Natural killer cell (primary cell): ENCODE results near the gene SC5D. TPM values are rescaled to one million over a fixed set of nuclear protein-coding genes. Genes with fewer than 3 reads are reported as not detected.

Experiments
- ATAC-seq, 3 donors: fragments of 150-1000 bp in 2 of 3; fragments of 200-7000 bp in 1 of 3; cut with Tn5 transposase; 1 replicate in 1 of 3; 2 replicates in 2 of 3; pipeline ENCODE4 v1.10.0; 2021; ENCODE audit warnings: mild to moderate bottlenecking in 2 of 3, moderate library complexity in 2 of 3
- DNase-seq, 2 donors: peaks; one replicate each; pipeline versions ENCODE4 v3.0.0 to v3.0.0-alpha.2; 2013 to 2021; ENCODE audit warnings: mixed read lengths in 1 of 2
- H3K27ac ChIP-seq: one replicate; pipeline ENCODE4 v1.5.1; 2013; ENCODE audit warnings: mild to moderate bottlenecking, low read length
- H3K27me3 ChIP-seq: one replicate; pipeline ENCODE4 v1.6.1; 2013; ENCODE audit warnings: low read length; ENCODE audit not compliant: control insufficient read depth, insufficient read depth
- H3K36me3 ChIP-seq: one replicate; pipeline ENCODE4 v1.6.1; 2013; ENCODE audit warnings: low read length; ENCODE audit not compliant: control insufficient read depth, insufficient read depth
- H3K4me1 ChIP-seq: one replicate; pipeline ENCODE4 v1.6.1; 2013; ENCODE audit warnings: low read length; ENCODE audit not compliant: control insufficient read depth, insufficient read depth
- H3K4me3 ChIP-seq: one replicate; pipeline ENCODE4 v1.5.1; 2013; ENCODE audit warnings: low read length
- H3K9me3 ChIP-seq: one replicate; pipeline ENCODE4 v1.6.1; 2013; ENCODE audit warnings: low read length; ENCODE audit not compliant: control insufficient read depth, insufficient read depth
- H3K27ac Mint-ChIP-seq, 2 donors: one replicate each; pipeline ENCODE4 v1.8.0; 2022; ENCODE audit warnings: mild to moderate bottlenecking in 2 of 2, mixed read lengths in 2 of 2, moderate library complexity in 1 of 2
- H3K27me3 Mint-ChIP-seq, 2 donors: one replicate each; pipeline ENCODE4 v1.8.0; 2022; ENCODE audit warnings: low read depth in 2 of 2, mixed read lengths in 2 of 2
- H3K36me3 Mint-ChIP-seq: one replicate; pipeline ENCODE4 v1.8.0; 2022; ENCODE audit warnings: mixed read lengths
- H3K4me1 Mint-ChIP-seq, 2 donors: one replicate each; pipeline ENCODE4 v1.8.0; 2022; ENCODE audit warnings: mixed read lengths in 2 of 2
- H3K4me3 Mint-ChIP-seq: one replicate; pipeline ENCODE4 v1.8.0; 2022; ENCODE audit warnings: mild to moderate bottlenecking, moderate library complexity, mixed read lengths
- H3K9me3 Mint-ChIP-seq, 2 donors: one replicate each; pipeline ENCODE4 v1.8.0; 2022; ENCODE audit warnings: mixed read lengths in 2 of 2
- CTCF ChIP-seq: fragments of 200-600 bp; IDR thresholded peaks from one replicate; pipeline ENCODE4 v1.8.0; 2022; ENCODE audit warnings: antibody characterized with exemption
- WGBS: methylation state at CpG from one replicate; pipeline ENCODE4 v1.1.7; 2013; ENCODE audit warnings: missing lambda C conversion rate; ENCODE audit not compliant: insufficient coverage; 5-methylcytosine and 5-hydroxymethylcytosine counted together
- intact Hi-C: fragments of 100-400 bp; cut with micrococcal nuclease; formaldehyde crosslinking; loops from one replicate; pipeline ENCODE4 v1.14.2; 2022
- total RNA-seq, 4 donors: library from RNA; stranded (reverse); fragments of 120-200 nt in 1 of 4; gene quantifications; one replicate each; pipeline versions ENCODE4 v1.2.3 to v1.2.4, GENCODE V29; 2013 to 2022

SC5D gene
- total RNA-seq, 3 donors from 2014 or later (not counting 1 experiment from before 2014, with no cell fraction given) = 17.2 to 18.6 (median 17.2) TPM

- H3K4me3 ChIP-seq = peak overlapping the region; percentile 63
- H3K9me3 Mint-ChIP-seq = no peaks in the 10 kb centered on the region
- no peaks in the 10 kb centered on the region for H3K27me3 ChIP-seq
- intact Hi-C loops = loop anchor here (2.0 kb wide), 1 partner anchor 160 kb away; the partner anchor contains the start of genes SORL1 and SORL1-AS1
- no peak for DNase-seq
- peak overlapping the region; percentile 89 for H3K27ac ChIP-seq
- 2% methylated on average over 5 of the region's 5 CpGs for WGBS
- H3K4me3 Mint-ChIP-seq = peak overlapping the region; percentile 97
- no peaks in the 10 kb centered on the region for H3K36me3 ChIP-seq
- peak overlapping the region; percentile 96 to 99 for H3K27ac Mint-ChIP-seq
- ATAC-seq = no peak
- H3K4me1 ChIP-seq = peaks cover 10% of the 10 kb centered on the region
- peaks cover 32 to 42% of the 10 kb centered on the region in 2 donors for H3K4me1 Mint-ChIP-seq
- H3K9me3 ChIP-seq = no peaks in the 10 kb centered on the region
- H3K27me3 Mint-ChIP-seq = no peaks in the 10 kb centered on the region
- no peak for TF ChIP-seq CTCF
- no peaks in the 10 kb centered on the region for H3K36me3 Mint-ChIP-seq
These were observed 670 bp downstream of the SC5D start for GRCh38 chr11:121293288-121293594.

- no peak for TF ChIP-seq CTCF
- H3K4me3 ChIP-seq = no peak overlapping the region
- Mint-ChIP-seq H3K9me3 (no peaks in the 10 kb centered on the region), H3K36me3 (no peaks in the 10 kb centered on the region), H3K27me3 (no peaks in the 10 kb centered on the region), H3K4me1 (peaks cover 38 to 47% of the 10 kb centered on the region in 2 donors), H3K27ac (no peak overlapping the region), H3K4me3 (no peak overlapping the region)
- intact Hi-C loops = no loop called here
- WGBS = 94% methylated on average over 8 of the region's 8 CpGs
- no peak overlapping the region for H3K27ac ChIP-seq
- no peaks in the 10 kb centered on the region for H3K9me3 ChIP-seq
- no peaks in the 10 kb centered on the region for H3K36me3 ChIP-seq
- H3K4me1 ChIP-seq = peaks cover 10% of the 10 kb centered on the region
- DNase-seq = no peak
- H3K27me3 ChIP-seq = no peaks in the 10 kb centered on the region
- no peak for ATAC-seq
These were observed 2.9 kb downstream of the SC5D start for GRCh38 chr11:121295246-121296029.

- ATAC-seq (no peak), DNase-seq (no peak)
- no peaks in the 10 kb centered on the region for H3K27me3 ChIP-seq
- H3K9me3 ChIP-seq = no peaks in the 10 kb centered on the region
- H3K4me1 ChIP-seq = peaks cover 5% of the 10 kb centered on the region
- Mint-ChIP-seq H3K4me1 (peaks cover 36 to 41% of the 10 kb centered on the region in 2 donors), H3K9me3 (no peaks in the 10 kb centered on the region), H3K27ac (no peak overlapping the region), H3K4me3 (no peak overlapping the region), H3K27me3 (no peaks in the 10 kb centered on the region), H3K36me3 (no peaks in the 10 kb centered on the region)
- no peak for TF ChIP-seq CTCF
- WGBS = 97% methylated on average over 3 of the region's 5 CpGs
- H3K27ac ChIP-seq = no peak overlapping the region
- intact Hi-C loops = no loop called here
- H3K36me3 ChIP-seq = no peaks in the 10 kb centered on the region
- H3K4me3 ChIP-seq = no peak overlapping the region
These were observed 5.3 kb downstream of the SC5D start for GRCh38 chr11:121297872-121298271.

GRCh38 chr11:121298774-121299173, 6.2 kb downstream of the SC5D start:
- TF ChIP-seq CTCF = no peak
- no peaks in the 10 kb centered on the region for H3K9me3 Mint-ChIP-seq
- intact Hi-C loops = no loop called here
- H3K27ac ChIP-seq = no peak overlapping the region
- no peaks in the 10 kb centered on the region for H3K36me3 ChIP-seq
- 97% methylated on average over 5 of the region's 5 CpGs for WGBS
- ATAC-seq = no peak
- no peaks in the 10 kb centered on the region for H3K36me3 Mint-ChIP-seq
- H3K27ac Mint-ChIP-seq = no peak overlapping the region
- H3K4me3 Mint-ChIP-seq = no peak overlapping the region
- H3K27me3 ChIP-seq = no peaks in the 10 kb centered on the region
- peaks cover 32 to 38% of the 10 kb centered on the region in 2 donors for H3K4me1 Mint-ChIP-seq
- no peak for DNase-seq
- H3K4me1 ChIP-seq = no peaks in the 10 kb centered on the region
- no peaks in the 10 kb centered on the region for H3K27me3 Mint-ChIP-seq
- no peaks in the 10 kb centered on the region for H3K9me3 ChIP-seq
- no peak overlapping the region for H3K4me3 ChIP-seq
